GM12892 (cell line): ENCODE results near the gene PNPLA1.
"Not testable (repeated sequence)": the region's sequence is repeated elsewhere in the genome, so short reads cannot be mapped to it uniquely, and the experiment has no call there.

Experiments used
- POLR2A ChIP-seq: IDR thresholded peaks from 2 replicates; pipeline ENCODE4 v1.6.1; 2011; ENCODE audit warnings: low read depth, low read length, control low read depth
- POLR2AphosphoS5 ChIP-seq: IDR thresholded peaks from 2 replicates; pipeline ENCODE4 v1.6.1; 2011; ENCODE audit warnings: low read depth, low read length, control low read depth

DNA sequence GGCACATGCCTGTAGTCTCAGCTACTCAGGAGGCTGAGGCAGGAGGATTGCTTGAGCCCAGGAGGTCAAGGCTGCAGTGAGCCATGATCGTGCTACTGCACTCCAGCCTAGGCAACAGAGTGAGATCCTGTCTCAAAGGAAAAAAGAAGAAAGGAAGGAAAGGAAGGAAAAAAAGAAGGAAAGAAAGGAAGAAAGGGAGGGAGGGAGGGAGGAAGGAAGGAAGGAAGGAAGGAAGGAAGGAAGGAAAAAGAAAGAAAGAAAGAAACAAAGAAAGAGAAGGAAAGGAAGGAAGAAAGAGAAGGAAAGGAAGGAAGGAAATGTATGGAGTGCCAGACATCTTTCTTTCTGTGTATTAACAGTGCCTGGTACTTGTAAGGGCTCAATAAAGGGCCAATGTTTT is 68.4 kb downstream of the PNPLA1 start:
- TF ChIP-seq POLR2A, POLR2AphosphoS5: not testable (repeated sequence)
